ENCODE data around the gene DPT.

DNA sequence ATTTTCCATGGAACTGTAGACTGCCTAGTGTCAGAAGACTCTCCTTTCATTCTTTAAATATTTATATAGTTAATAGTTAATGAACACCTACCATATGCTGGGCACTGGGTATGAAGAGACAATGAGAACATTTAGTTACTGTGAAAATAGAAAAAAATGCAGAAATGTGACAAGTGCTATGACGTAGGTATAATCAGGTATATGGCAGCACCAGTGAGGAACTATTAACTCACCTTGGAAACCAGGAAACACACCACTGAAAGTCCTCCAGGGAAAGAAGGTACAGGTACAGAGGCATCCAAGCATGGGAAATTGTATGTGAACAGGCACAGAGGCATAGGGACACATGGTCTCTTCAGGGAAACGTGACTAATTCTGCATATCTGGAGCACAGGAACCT is 42.3 kb downstream of the DPT start:
- TF ChIP-seq, protein P1, sequence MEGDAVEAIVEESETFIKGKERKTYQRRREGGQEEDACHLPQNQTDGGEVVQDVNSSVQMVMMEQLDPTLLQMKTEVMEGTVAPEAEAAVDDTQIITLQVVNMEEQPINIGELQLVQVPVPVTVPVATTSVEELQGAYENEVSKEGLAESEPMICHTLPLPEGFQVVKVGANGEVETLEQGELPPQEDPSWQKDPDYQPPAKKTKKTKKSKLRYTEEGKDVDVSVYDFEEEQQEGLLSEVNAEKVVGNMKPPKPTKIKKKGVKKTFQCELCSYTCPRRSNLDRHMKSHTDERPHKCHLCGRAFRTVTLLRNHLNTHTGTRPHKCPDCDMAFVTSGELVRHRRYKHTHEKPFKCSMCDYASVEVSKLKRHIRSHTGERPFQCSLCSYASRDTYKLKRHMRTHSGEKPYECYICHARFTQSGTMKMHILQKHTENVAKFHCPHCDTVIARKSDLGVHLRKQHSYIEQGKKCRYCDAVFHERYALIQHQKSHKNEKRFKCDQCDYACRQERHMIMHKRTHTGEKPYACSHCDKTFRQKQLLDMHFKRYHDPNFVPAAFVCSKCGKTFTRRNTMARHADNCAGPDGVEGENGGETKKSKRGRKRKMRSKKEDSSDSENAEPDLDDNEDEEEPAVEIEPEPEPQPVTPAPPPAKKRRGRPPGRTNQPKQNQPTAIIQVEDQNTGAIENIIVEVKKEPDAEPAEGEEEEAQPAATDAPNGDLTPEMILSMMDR (conservative IDR thresholded peaks at IDR 0.05; ENCODE audit: low read depth, low read length) = no peak
- no peak for TF ChIP-seq RCOR1 (IDR thresholded peaks at IDR 0.05; ENCODE audit: insufficient replicate concordance, low read length)
- no peak for TF ChIP-seq POLR2A (IDR thresholded peaks at IDR 0.05; ENCODE audit: low read depth, low read length)
- no peak for TF ChIP-seq NFE2L2 (IDR thresholded peaks at IDR 0.05; ENCODE audit: low read depth, low read length)
- no peak for TF ChIP-seq BHLHE40 (IDR thresholded peaks at IDR 0.05; ENCODE audit: low read depth, low read length)
